HEK293T (cell line): Measurements from ENCODE around the gene PRKCA.
"Not testable (repeated sequence)": the region's sequence is repeated elsewhere in the genome, so short reads cannot be mapped to it uniquely, and the experiment has no call there.

Experiments
- ARNT ChIP-seq: fragments of 450-650 bp; IDR thresholded peaks from 2 replicates; pipeline ENCODE4 v1.6.1; 2017; ENCODE audit warnings: mild to moderate bottlenecking
- BHLHE40 ChIP-seq: fragments of 450-650 bp; IDR thresholded peaks from 2 replicates; pipeline ENCODE4 v1.6.1; 2016; ENCODE audit warnings: mild to moderate bottlenecking, moderate library complexity, borderline replicate concordance
- ELF4 ChIP-seq: fragments of 450-650 bp; IDR thresholded peaks from 2 replicates; pipeline ENCODE4 v1.6.1; 2017; ENCODE audit warnings: antibody characterized with exemption
- FOXM1 ChIP-seq: fragments of 450-650 bp; IDR thresholded peaks from 2 replicates; pipeline ENCODE4 v1.6.1; 2017; ENCODE audit warnings: mild to moderate bottlenecking, borderline replicate concordance
- HDGF ChIP-seq: fragments of 450-650 bp; IDR thresholded peaks from 2 replicates; pipeline ENCODE4 v1.6.1; 2017; ENCODE audit warnings: antibody characterized with exemption, borderline replicate concordance
- L3MBTL2 ChIP-seq: fragments of 450-650 bp; conservative IDR thresholded peaks from 2 replicates; pipeline ENCODE4 v1.6.1; 2016; ENCODE audit warnings: mild to moderate bottlenecking
- LEF1 ChIP-seq: fragments of 450-650 bp; IDR thresholded peaks from 2 replicates; pipeline ENCODE4 v1.6.1; 2017; ENCODE audit warnings: mild to moderate bottlenecking, borderline replicate concordance
- SP1 ChIP-seq: fragments of 450-650 bp; IDR thresholded peaks from 2 replicates; pipeline ENCODE4 v1.6.1; 2017
- SUZ12 ChIP-seq: fragments of 450-650 bp; IDR thresholded peaks from 2 replicates; pipeline ENCODE4 v1.6.1; 2016; ENCODE audit warnings: mild to moderate bottlenecking
- TARDBP ChIP-seq: fragments of 450-650 bp; IDR thresholded peaks from 2 replicates; pipeline ENCODE4 v1.6.1; 2016
- TF ChIP-seq, protein P1 (sequence below): fragments of 450-650 bp; IDR thresholded peaks from 2 replicates; pipeline ENCODE4 v1.6.1; 2016

DNA sequence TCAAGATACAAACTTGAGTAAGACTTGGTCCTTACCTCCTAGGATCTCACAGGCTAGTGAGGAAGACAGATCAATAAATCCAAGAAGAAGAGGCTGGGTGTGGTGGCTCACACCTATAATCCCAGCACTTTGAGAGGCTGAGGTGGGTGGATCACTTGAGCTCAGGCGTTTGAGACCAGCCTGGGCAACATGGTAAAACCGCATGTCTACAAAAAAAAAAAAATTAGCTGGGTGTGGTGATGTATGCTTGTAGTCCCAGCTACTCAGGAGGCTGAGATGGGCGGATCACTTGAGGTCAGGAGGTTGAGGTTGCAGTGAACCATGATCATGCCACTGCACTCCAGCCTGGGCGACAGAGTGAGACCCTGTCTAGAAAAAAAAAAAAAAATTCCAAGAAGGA, 423.0 kb downstream of the PRKCA start:
- TF ChIP-seq TARDBP, ELF4, ARNT, BHLHE40, SP1, FOXM1, HDGF, LEF1, SUZ12, L3MBTL2: not testable (repeated sequence)
- TF ChIP-seq, protein P1, sequence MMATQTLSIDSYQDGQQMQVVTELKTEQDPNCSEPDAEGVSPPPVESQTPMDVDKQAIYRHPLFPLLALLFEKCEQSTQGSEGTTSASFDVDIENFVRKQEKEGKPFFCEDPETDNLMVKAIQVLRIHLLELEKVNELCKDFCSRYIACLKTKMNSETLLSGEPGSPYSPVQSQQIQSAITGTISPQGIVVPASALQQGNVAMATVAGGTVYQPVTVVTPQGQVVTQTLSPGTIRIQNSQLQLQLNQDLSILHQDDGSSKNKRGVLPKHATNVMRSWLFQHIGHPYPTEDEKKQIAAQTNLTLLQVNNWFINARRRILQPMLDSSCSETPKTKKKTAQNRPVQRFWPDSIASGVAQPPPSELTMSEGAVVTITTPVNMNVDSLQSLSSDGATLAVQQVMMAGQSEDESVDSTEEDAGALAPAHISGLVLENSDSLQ: not testable (repeated sequence)
